Right lobe of liver (tissue), 4 donors: ENCODE data around the gene TTC23.

Experiments
- POLR2A ChIP-seq: fragments of 450-650 bp; IDR thresholded peaks from one replicate; pipeline ENCODE4 v1.6.1; 2017; ENCODE audit warnings: antibody characterized with exemption, mild to moderate bottlenecking
- TF ChIP-seq, protein P1 (sequence below), 4 donors: fragments of 200-600 bp in 3 of 4; fragments of 450-650 bp in 1 of 4; IDR thresholded peaks; one replicate each; pipeline versions ENCODE4 v1.5.1 to v1.8.0; 2016 to 2022; ENCODE audit warnings: antibody characterized with exemption in 4 of 4, mild to moderate bottlenecking in 2 of 4
- donor health status: DM: no; HTN: no; CAD: no.
- donor health status: DM: no; HTN: no; CAD: no.
- donor health status: DM: no; HTN: yes; CAD: no.

DNA sequence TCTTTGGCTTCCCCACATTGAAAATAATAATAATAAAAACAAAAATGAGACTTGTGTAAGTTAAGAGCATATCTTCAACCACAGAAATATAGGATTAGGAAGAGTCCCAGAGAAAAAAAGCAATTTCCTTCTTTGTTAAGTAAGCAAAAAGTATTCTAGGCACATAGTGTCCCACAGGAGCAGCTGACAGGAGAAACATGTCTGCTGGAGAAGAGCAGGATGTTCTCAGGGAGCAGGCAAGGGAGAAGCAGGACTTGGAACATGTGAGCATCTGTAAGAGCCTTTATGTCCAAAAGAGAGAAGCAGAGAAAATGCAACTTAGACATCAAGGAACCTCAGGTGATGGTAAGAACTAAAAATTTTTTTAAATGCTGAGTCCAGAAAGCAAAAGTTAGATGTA is 39.0 kb downstream of the TTC23 start:
- TF ChIP-seq, protein P1, sequence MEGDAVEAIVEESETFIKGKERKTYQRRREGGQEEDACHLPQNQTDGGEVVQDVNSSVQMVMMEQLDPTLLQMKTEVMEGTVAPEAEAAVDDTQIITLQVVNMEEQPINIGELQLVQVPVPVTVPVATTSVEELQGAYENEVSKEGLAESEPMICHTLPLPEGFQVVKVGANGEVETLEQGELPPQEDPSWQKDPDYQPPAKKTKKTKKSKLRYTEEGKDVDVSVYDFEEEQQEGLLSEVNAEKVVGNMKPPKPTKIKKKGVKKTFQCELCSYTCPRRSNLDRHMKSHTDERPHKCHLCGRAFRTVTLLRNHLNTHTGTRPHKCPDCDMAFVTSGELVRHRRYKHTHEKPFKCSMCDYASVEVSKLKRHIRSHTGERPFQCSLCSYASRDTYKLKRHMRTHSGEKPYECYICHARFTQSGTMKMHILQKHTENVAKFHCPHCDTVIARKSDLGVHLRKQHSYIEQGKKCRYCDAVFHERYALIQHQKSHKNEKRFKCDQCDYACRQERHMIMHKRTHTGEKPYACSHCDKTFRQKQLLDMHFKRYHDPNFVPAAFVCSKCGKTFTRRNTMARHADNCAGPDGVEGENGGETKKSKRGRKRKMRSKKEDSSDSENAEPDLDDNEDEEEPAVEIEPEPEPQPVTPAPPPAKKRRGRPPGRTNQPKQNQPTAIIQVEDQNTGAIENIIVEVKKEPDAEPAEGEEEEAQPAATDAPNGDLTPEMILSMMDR (IDR thresholded peaks at IDR 0.05), result no peak
- no peak for TF ChIP-seq POLR2A
